ENCODE measurements around the gene RASSF10. TPM values are rescaled to one million over a fixed set of nuclear protein-coding genes. Genes with fewer than 3 reads are reported as not detected.

RASSF10 gene
- total RNA-seq, 1 experiment from 2014 or later, result 3.2 TPM

DNA sequence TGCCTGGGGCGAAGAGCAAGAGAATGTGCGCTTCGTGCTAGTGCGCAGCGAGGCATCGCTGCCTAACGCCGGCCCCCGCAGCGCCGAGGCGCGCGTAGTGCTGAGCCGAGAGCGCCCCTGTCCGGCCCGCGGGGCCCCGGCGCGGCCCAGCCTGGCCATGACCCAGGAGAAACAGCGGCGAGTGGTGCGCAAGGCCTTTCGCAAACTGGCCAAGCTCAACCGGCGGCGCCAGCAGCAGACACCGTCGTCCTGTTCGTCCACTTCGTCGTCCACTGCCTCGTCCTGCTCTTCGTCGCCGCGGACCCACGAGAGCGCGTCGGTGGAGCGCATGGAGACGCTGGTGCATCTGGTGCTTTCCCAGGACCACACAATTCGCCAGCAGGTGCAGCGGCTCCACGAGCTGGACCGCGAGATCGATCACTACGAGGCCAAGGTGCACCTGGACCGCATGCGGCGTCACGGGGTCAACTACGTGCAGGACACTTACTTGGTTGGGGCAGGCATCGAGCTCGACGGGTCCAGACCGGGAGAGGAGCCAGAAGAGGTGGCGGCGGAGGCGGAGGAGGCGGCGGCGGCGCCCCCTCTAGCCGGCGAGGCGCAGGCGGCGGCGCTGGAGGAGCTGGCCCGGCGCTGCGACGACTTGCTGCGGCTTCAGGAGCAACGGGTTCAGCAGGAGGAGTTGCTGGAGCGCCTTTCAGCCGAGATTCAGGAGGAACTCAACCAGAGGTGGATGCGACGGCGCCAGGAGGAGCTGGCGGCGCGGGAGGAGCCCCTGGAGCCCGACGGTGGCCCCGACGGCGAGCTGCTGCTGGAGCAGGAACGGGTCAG is 1.0 kb downstream of the RASSF10 start (continued):
- no peak for TF ChIP-seq STAT6 (CRISPR knock-in tag; conservative IDR thresholded peaks at IDR 0.05; ENCODE audit: low read depth)
- peak; percentile 45; the same call in 1 of the 2 replicates for TF ChIP-seq PREB (CRISPR knock-in tag; IDR thresholded peaks at IDR 0.05; ENCODE audit: borderline replicate concordance)
- TF ChIP-seq ZNF425 (CRISPR knock-in tag; conservative IDR thresholded peaks at IDR 0.05), result no peak
- peak; percentile 97 for TF ChIP-seq FOXP4 (CRISPR knock-in tag; IDR thresholded peaks at IDR 0.05)
- TF ChIP-seq ELF4 (CRISPR knock-in tag; IDR thresholded peaks at IDR 0.05; ENCODE audit: low read depth), result 0 out of 2 replicates have a peak, but pooled peaks have one; percentile 82
- no peak for TF ChIP-seq JAZF1 (CRISPR knock-in tag; IDR thresholded peaks at IDR 0.05)
- TF ChIP-seq CREM (CRISPR knock-in tag; IDR thresholded peaks at IDR 0.05), result peak; percentile 67; the same call in 1 of the 2 replicates
- peak; percentile 88; the same call in 1 of the 2 replicates for TF ChIP-seq MYBL2 (CRISPR knock-in tag; IDR thresholded peaks at IDR 0.05)

- POLR2A ChIA-PET, result interaction anchor here (0.5 kb wide), 1 partner anchor 40 kb away, joined by 4 read pairs; no protein-coding TSS in a partner anchor
- H3K9me3 Mint-ChIP-seq, result peaks cover 10% of the 10 kb centered on the region
- CTCF ChIA-PET, result interaction anchor here (0.7 to 5.4 kb wide), 17 partner anchors 23 to 723 kb away, joined by 3 to 39 read pairs (median 4); no protein-coding TSS in a partner anchor
- peaks cover 63% of the 10 kb centered on the region for H3K27me3 Mint-ChIP-seq (ENCODE audit: low read depth)
- H3K4me3 Mint-ChIP-seq, result peak overlapping the region; percentile 81
- H3K4me1 Mint-ChIP-seq, result peaks cover 56% of the 10 kb centered on the region
- ATAC-seq (peak; percentile 3), DNase-seq (ENCODE audit: low spot score) (peak; percentile 47)
- peaks cover 11% of the 10 kb centered on the region for H3K36me3 Mint-ChIP-seq
- no peak overlapping the region for H3K27ac Mint-ChIP-seq
- TF ChIP-seq TEAD1 (CRISPR knock-in tag; IDR thresholded peaks at IDR 0.05), result no peak
- TF ChIP-seq, protein P1, sequence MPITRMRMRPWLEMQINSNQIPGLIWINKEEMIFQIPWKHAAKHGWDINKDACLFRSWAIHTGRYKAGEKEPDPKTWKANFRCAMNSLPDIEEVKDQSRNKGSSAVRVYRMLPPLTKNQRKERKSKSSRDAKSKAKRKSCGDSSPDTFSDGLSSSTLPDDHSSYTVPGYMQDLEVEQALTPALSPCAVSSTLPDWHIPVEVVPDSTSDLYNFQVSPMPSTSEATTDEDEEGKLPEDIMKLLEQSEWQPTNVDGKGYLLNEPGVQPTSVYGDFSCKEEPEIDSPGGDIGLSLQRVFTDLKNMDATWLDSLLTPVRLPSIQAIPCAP (CRISPR knock-in tag; IDR thresholded peaks at IDR 0.05), result no peak
- no peak for TF ChIP-seq ATF3 (CRISPR knock-in tag; conservative IDR thresholded peaks at IDR 0.05)
- TF ChIP-seq ESRRA (CRISPR knock-in tag; IDR thresholded peaks at IDR 0.05; ENCODE audit: borderline replicate concordance), result no peak
- TF ChIP-seq, protein P2, sequence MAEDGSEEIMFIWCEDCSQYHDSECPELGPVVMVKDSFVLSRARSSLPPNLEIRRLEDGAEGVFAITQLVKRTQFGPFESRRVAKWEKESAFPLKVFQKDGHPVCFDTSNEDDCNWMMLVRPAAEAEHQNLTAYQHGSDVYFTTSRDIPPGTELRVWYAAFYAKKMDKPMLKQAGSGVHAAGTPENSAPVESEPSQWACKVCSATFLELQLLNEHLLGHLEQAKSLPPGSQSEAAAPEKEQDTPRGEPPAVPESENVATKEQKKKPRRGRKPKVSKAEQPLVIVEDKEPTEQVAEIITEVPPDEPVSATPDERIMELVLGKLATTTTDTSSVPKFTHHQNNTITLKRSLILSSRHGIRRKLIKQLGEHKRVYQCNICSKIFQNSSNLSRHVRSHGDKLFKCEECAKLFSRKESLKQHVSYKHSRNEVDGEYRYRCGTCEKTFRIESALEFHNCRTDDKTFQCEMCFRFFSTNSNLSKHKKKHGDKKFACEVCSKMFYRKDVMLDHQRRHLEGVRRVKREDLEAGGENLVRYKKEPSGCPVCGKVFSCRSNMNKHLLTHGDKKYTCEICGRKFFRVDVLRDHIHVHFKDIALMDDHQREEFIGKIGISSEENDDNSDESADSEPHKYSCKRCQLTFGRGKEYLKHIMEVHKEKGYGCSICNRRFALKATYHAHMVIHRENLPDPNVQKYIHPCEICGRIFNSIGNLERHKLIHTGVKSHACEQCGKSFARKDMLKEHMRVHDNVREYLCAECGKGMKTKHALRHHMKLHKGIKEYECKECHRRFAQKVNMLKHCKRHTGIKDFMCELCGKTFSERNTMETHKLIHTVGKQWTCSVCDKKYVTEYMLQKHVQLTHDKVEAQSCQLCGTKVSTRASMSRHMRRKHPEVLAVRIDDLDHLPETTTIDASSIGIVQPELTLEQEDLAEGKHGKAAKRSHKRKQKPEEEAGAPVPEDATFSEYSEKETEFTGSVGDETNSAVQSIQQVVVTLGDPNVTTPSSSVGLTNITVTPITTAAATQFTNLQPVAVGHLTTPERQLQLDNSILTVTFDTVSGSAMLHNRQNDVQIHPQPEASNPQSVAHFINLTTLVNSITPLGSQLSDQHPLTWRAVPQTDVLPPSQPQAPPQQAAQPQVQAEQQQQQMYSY (CRISPR knock-in tag; IDR thresholded peaks at IDR 0.05), result peak; percentile 88
- TF ChIP-seq TP53 (CRISPR knock-in tag; IDR thresholded peaks at IDR 0.05), result no peak
- TF ChIP-seq MXD4 (CRISPR knock-in tag; IDR thresholded peaks at IDR 0.05; ENCODE audit: borderline replicate concordance), result no peak
- no peak for TF ChIP-seq ZBTB21 (CRISPR knock-in tag; IDR thresholded peaks at IDR 0.05; ENCODE audit: borderline replicate concordance)
Measured at GRCh38 chr11:13010749-13011465, 1.8 kb downstream of the RASSF10 start.
